ENCODE results near the gene AEBP2.

Gene AEBP2

GRCh38 chr12:19530637-19531023 lies 91.3 kb downstream of the AEBP2 start:
- no peak overlapping the region for H3K27ac ChIP-seq (ENCODE audit: low read depth, low read length)
- H2AFZ ChIP-seq (ENCODE audit: low read depth, low read length, severe bottlenecking) = no peak overlapping the region
- H3K9me2 ChIP-seq (replicated peaks; ENCODE audit: insufficient read depth, low read length) = no peaks in the 10 kb centered on the region
- H3K4me2 ChIP-seq (ENCODE audit: low read depth, low read length, poor library complexity, severe bottlenecking) = no peak overlapping the region
- H3K4me3 ChIP-seq (ENCODE audit: insufficient read depth, low read length, poor library complexity, severe bottlenecking) = no peak overlapping the region
- no peaks in the 10 kb centered on the region for H3K79me2 ChIP-seq (ENCODE audit: insufficient read depth, low read length)
- H4K20me1 ChIP-seq (ENCODE audit: low read depth, low read length) = no peaks in the 10 kb centered on the region
- H3F3A ChIP-seq (ENCODE audit: insufficient read depth) = no peaks in the 10 kb centered on the region
- no peaks in the 10 kb centered on the region for H3K27me3 ChIP-seq (ENCODE audit: low read length)
- H3K9me3 ChIP-seq (ENCODE audit: insufficient read depth, low read length) = peaks cover 7% of the 10 kb centered on the region; the same call in 1 of the 2 replicates
- no peaks in the 10 kb centered on the region for H3K36me3 ChIP-seq (ENCODE audit: low read length)
- TF ChIP-seq EZH2phosphoT487 (conservative IDR thresholded peaks at IDR 0.05; ENCODE audit: low read length) (no peak), CTCF (IDR thresholded peaks at IDR 0.05; ENCODE audit: insufficient read depth, low read length, poor library complexity, severe bottlenecking) (no peak)
- H3K9ac ChIP-seq (ENCODE audit: low read length) = no peak overlapping the region

GRCh38 chr12:19533567-19533966 lies 94.3 kb downstream of the AEBP2 start:
- Histone ChIP-seq H3K9ac (ENCODE audit: low read length) (no peak overlapping the region), H3K27ac (ENCODE audit: low read depth, low read length) (no peak overlapping the region), H3K9me3 (ENCODE audit: insufficient read depth, low read length) (peaks cover 12% of the 10 kb centered on the region; the same call in 1 of the 2 replicates)

GRCh38 chr12:19539071-19539470 lies 99.8 kb downstream of the AEBP2 start:
- Histone ChIP-seq H3K27me3 (ENCODE audit: low read length) (no peaks in the 10 kb centered on the region), H3K36me3 (ENCODE audit: low read length) (no peaks in the 10 kb centered on the region), H2AFZ (ENCODE audit: low read depth, low read length, severe bottlenecking) (no peak overlapping the region), H3K79me2 (ENCODE audit: insufficient read depth, low read length) (no peaks in the 10 kb centered on the region), H3F3A (ENCODE audit: insufficient read depth) (no peaks in the 10 kb centered on the region), H3K4me3 (ENCODE audit: insufficient read depth, low read length, poor library complexity, severe bottlenecking) (no peak overlapping the region), H3K9me3 (ENCODE audit: insufficient read depth, low read length) (peaks cover 12% of the 10 kb centered on the region; the same call in 1 of the 2 replicates), H4K20me1 (ENCODE audit: low read depth, low read length) (no peaks in the 10 kb centered on the region), H3K4me2 (ENCODE audit: low read depth, low read length, poor library complexity, severe bottlenecking) (no peak overlapping the region), H3K9me2 (replicated peaks; ENCODE audit: insufficient read depth, low read length) (no peaks in the 10 kb centered on the region), H3K9ac (ENCODE audit: low read length) (no peak overlapping the region), H3K27ac (ENCODE audit: low read depth, low read length) (no peak overlapping the region)
- TF ChIP-seq EZH2phosphoT487 (conservative IDR thresholded peaks at IDR 0.05; ENCODE audit: low read length) (no peak), CTCF (IDR thresholded peaks at IDR 0.05; ENCODE audit: insufficient read depth, low read length, poor library complexity, severe bottlenecking) (no peak)

More at GRCh38 chr12:19533567-19533966, 94.3 kb downstream of the AEBP2 start:
- Histone ChIP-seq H3K4me2 (ENCODE audit: low read depth, low read length, poor library complexity, severe bottlenecking) (no peak overlapping the region), H3K9me2 (replicated peaks; ENCODE audit: insufficient read depth, low read length) (no peaks in the 10 kb centered on the region), H2AFZ (ENCODE audit: low read depth, low read length, severe bottlenecking) (no peak overlapping the region), H3K27me3 (ENCODE audit: low read length) (no peaks in the 10 kb centered on the region), H3K79me2 (ENCODE audit: insufficient read depth, low read length) (no peaks in the 10 kb centered on the region), H4K20me1 (ENCODE audit: low read depth, low read length) (no peaks in the 10 kb centered on the region), H3F3A (ENCODE audit: insufficient read depth) (no peaks in the 10 kb centered on the region), H3K36me3 (ENCODE audit: low read length) (no peaks in the 10 kb centered on the region), H3K4me3 (ENCODE audit: insufficient read depth, low read length, poor library complexity, severe bottlenecking) (no peak overlapping the region)
- no peak for TF ChIP-seq CTCF (IDR thresholded peaks at IDR 0.05; ENCODE audit: insufficient read depth, low read length, poor library complexity, severe bottlenecking)
- no peak for TF ChIP-seq EZH2phosphoT487 (conservative IDR thresholded peaks at IDR 0.05; ENCODE audit: low read length)
